Measurements from ENCODE around the gene LGMN.
"Not testable (repeated sequence)": the region's sequence is repeated elsewhere in the genome, so short reads cannot be mapped to it uniquely, and the experiment has no call there.

The LGMN gene

DNA sequence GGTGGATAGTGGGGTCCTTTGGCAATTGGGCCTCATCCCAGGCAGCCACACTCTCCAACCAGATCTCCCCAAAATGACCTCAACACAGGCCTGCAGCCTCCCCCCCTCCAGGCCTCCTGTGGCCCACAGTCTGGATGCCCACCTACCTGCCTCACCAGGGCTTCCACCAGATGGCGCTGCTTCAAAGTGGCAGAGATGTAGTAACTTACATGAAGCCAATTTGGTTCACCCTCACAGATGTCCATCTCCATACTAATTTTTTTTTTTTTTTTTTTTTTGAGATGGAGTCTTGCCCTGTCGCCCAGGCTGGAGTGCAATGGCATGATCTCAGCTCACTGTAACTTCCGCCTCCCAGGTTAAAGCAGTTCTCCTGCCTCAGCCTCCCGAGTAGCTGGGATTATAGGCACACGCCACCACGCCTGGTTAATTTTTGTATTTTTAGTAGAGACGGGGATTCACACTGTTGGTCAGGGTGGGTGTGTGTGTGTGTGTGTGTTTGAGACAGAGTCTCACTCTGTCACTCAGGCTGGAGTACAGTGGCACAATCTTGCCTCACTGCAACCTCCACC, 33.6 kb downstream of the LGMN start:
- TF ChIP-seq, protein P1, sequence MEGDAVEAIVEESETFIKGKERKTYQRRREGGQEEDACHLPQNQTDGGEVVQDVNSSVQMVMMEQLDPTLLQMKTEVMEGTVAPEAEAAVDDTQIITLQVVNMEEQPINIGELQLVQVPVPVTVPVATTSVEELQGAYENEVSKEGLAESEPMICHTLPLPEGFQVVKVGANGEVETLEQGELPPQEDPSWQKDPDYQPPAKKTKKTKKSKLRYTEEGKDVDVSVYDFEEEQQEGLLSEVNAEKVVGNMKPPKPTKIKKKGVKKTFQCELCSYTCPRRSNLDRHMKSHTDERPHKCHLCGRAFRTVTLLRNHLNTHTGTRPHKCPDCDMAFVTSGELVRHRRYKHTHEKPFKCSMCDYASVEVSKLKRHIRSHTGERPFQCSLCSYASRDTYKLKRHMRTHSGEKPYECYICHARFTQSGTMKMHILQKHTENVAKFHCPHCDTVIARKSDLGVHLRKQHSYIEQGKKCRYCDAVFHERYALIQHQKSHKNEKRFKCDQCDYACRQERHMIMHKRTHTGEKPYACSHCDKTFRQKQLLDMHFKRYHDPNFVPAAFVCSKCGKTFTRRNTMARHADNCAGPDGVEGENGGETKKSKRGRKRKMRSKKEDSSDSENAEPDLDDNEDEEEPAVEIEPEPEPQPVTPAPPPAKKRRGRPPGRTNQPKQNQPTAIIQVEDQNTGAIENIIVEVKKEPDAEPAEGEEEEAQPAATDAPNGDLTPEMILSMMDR (conservative IDR thresholded peaks at IDR 0.05; ENCODE audit: control insufficient read depth, insufficient read depth, low read depth, low read length) = peak; percentile 90
- not testable (repeated sequence) for H3K4me3 ChIP-seq (ENCODE audit: control insufficient read depth, low read depth, low read length)
- DNase-seq (ENCODE audit: low read depth) = peak; percentile 79

DNA sequence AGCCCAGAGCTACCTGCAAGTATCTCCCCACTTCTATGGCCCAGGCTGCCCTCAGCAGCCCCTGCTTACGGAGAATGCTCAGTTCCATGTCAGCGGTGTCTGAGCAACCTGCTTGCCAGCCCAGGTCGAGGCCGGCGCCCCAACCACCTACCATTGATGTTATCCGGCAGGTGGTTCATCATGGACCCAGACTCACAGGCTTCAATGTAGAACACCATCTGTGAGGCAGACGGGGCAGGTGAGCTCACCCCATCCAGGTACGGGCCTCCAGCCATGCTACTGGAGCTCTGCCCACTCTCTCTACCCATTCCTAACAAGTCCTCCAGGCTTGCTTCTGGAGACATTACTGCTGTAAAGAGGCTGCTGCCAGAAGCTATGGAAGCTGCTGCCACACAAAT, 35.8 kb downstream of the LGMN start:
- no peak overlapping the region for H3K4me3 ChIP-seq (ENCODE audit: control insufficient read depth, low read depth, low read length)
- TF ChIP-seq, protein P1 (conservative IDR thresholded peaks at IDR 0.05; ENCODE audit: control insufficient read depth, insufficient read depth, low read depth, low read length) = no peak
- DNase-seq (ENCODE audit: low read depth) = no peak

DNA sequence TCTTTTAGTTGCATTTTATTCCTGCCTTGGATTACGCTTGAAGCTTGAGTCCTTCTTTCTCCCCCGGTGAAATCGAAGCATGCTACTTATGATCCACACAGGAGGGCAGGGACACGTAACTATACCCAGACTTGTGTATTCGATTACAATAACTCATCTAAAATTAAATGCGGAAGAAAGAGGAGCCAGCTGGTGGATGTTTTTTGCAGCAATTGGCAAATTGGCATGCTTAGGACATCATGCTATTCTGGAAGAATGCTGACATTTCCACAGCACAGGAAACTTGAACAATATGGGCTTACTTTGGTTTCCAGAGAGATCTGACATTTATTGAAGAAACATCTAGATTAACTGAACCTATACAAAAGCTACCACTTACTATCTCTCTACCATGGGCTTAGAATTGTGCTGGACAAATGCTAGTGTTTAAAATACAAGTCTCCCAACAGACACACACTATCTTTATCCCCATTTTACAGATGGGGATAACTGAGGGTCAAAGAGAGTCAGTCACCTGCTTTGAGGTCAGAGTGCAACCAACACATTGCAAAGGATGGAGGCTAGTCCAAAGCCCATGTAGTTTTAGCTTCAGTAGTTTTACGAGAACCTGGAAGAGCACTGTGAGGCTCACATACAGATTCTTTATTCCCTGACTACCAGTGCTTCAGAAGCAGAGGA, 36.3 kb downstream of the LGMN start:
- TF ChIP-seq, protein P1 (conservative IDR thresholded peaks at IDR 0.05; ENCODE audit: control insufficient read depth, insufficient read depth, low read depth, low read length) = no peak
- DNase-seq (ENCODE audit: low read depth) = no peak
- no peak overlapping the region for H3K4me3 ChIP-seq (ENCODE audit: control insufficient read depth, low read depth, low read length)

DNA sequence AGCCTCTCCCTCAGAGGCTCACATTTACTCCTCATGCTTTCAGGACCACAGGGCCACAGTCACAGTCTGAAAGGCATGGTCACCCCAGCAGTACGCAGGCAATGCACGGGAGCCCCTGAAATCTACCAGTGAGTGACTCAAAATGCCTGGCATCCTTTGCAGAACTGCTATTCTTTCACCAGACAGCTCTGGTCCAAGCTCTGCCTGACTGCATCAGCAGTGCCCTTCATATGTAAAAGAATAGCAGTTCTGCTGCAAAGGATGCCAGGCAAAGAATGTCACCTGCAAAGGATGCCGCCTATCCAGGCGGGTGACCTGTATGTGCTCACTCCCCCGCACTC, 38.5 kb downstream of the LGMN start:
- H3K4me3 ChIP-seq (ENCODE audit: control insufficient read depth, low read depth, low read length) = no peak overlapping the region

DNA sequence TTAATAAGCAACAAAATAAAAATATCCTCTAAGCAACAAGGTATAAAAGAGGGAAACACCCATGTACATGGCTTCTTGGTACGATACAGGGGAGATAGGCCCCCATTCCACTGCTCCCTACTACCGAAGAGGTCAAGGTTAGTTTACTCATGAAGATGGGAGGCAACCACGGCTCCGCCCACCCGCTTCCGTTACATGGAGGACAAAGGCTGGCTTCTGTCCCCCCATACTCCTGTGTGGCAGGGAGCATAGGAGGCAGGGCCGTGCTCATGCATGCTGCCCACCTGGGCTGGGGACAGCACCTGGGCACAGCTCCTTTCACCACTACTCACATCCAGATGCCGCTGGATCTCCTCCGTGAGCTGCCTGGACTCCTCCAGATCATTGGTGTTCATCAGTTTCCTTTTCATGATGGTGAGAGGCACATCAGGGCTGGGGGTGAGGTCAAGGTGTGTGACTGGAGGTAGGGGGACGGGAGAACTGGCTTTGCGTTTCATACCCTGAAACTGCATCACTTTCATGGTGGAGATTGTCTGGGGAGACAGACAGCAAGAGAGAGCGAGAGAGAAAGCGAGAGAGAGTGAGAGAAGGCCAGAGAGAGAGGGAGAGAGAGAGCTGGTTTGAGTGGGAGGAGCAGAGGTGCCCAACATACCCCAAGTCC, 39.0 kb downstream of the LGMN start:
- no peak overlapping the region for H3K4me3 ChIP-seq (ENCODE audit: control insufficient read depth, low read depth, low read length)
- TF ChIP-seq, protein P1 (conservative IDR thresholded peaks at IDR 0.05; ENCODE audit: control insufficient read depth, insufficient read depth, low read depth, low read length) = no peak
- DNase-seq (ENCODE audit: low read depth) = no peak

More for the DNA sequence above, 38.5 kb downstream of the LGMN start:
- TF ChIP-seq, protein P1 (conservative IDR thresholded peaks at IDR 0.05; ENCODE audit: control insufficient read depth, insufficient read depth, low read depth, low read length) = no peak
- no peak for DNase-seq (ENCODE audit: low read depth)

DNA sequence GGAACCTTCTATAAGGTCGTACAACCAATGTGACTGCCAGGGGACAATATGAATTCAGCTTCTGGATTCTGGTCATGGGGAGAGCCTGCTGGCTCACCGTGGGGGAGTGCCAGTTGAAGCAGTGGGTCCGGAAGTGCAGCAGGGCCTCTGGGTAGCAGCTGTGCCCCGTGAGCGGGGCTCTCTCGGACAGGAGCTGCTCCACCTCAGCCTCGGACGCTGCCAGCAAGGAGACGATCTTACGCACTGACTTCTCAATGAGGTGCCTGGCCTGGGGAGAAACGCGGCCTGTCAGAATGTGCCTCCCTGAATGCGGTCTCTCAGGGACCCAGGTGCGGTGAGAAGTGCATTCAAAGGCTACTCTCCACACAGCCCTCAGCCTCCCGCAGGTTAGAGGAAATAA, 42.0 kb downstream of the LGMN start:
- no peak for DNase-seq (ENCODE audit: low read depth)
- TF ChIP-seq, protein P1 (conservative IDR thresholded peaks at IDR 0.05; ENCODE audit: control insufficient read depth, insufficient read depth, low read depth, low read length) = no peak
- H3K4me3 ChIP-seq (ENCODE audit: control insufficient read depth, low read depth, low read length) = no peak overlapping the region

All from fibroblast of mammary gland (primary cell).